Peyer's patch (tissue), 4 donors: ENCODE measurements around the gene LINC00305. TPM values are rescaled to one million over a fixed set of nuclear protein-coding genes. Genes with fewer than 3 reads are reported as not detected.

Source experiments
- DNase-seq, 3 donors: peaks; one replicate each; pipeline ENCODE4 v3.0.0-alpha.2; 2017 to 2019
- H3K27ac ChIP-seq, 4 donors: fragments of 200-600 bp; sonication (generic); one replicate each; pipeline ENCODE4 v1.5.1; 2016 to 2019
- H3K27me3 ChIP-seq, 2 donors: fragments of 200-600 bp; sonication (generic); one replicate each; pipeline ENCODE4 v1.5.1; 2019
- H3K36me3 ChIP-seq, 3 donors: fragments of 200-600 bp; sonication (generic); one replicate each; pipeline ENCODE4 v1.5.1; 2016 to 2019
- H3K4me1 ChIP-seq, 4 donors: fragments of 200-600 bp; sonication (generic); one replicate each; pipeline ENCODE4 v1.5.1; 2016 to 2019
- H3K4me3 ChIP-seq, 4 donors: fragments of 200-600 bp; sonication (generic); 1 replicate in 3 of 4; 2 replicates in 1 of 4; pipeline ENCODE4 v1.5.1; 2016 to 2019; ENCODE audit warnings: mild to moderate bottlenecking in 1 of 4
- H3K9me3 ChIP-seq, 4 donors: fragments of 200-600 bp; sonication (generic); one replicate each; pipeline ENCODE4 v1.5.1; 2016 to 2019; ENCODE audit warnings: mild to moderate bottlenecking in 1 of 4
- POLR2A ChIP-seq, 2 donors: fragments of 450-650 bp; IDR thresholded peaks; one replicate each; pipeline ENCODE4 v1.5.1; 2017; ENCODE audit warnings: antibody characterized with exemption in 2 of 2, mild to moderate bottlenecking in 2 of 2, moderate library complexity in 2 of 2
- total RNA-seq, 4 donors: library from RNA; depleted of rRNA; stranded (reverse); fragments of >200 nt; gene quantifications; one replicate each; pipeline ENCODE4 v1.1.0, GENCODE V29; 2016
- TF ChIP-seq, protein P1 (sequence below), 6 experiments: fragments of 450-650 bp in 4 of 6; fragments of 200-600 bp in 2 of 6; sonication (generic) in 1 of 6; IDR thresholded peaks; one replicate each; pipeline ENCODE4 v1.5.1; 2017 to 2019; ENCODE audit warnings: antibody characterized with exemption in 6 of 6, mild to moderate bottlenecking in 3 of 6, moderate library complexity in 1 of 6

The LINC00305 gene
- total RNA-seq, 4 donors from 2014 or later = not detected

GRCh38 chr18:64099244-64099643 is 49.6 kb downstream of the LINC00305 start:
- Histone ChIP-seq H3K9me3 (no peaks in the 10 kb centered on the region), H3K27ac (no peak overlapping the region), H3K36me3 (no peaks in the 10 kb centered on the region), H3K27me3 (no peaks in the 10 kb centered on the region), H3K4me1 (no peaks in the 10 kb centered on the region), H3K4me3 (no peak overlapping the region)
- DNase-seq = no peak
- TF ChIP-seq POLR2A (IDR thresholded peaks at IDR 0.05) = no peak
- TF ChIP-seq, protein P1, sequence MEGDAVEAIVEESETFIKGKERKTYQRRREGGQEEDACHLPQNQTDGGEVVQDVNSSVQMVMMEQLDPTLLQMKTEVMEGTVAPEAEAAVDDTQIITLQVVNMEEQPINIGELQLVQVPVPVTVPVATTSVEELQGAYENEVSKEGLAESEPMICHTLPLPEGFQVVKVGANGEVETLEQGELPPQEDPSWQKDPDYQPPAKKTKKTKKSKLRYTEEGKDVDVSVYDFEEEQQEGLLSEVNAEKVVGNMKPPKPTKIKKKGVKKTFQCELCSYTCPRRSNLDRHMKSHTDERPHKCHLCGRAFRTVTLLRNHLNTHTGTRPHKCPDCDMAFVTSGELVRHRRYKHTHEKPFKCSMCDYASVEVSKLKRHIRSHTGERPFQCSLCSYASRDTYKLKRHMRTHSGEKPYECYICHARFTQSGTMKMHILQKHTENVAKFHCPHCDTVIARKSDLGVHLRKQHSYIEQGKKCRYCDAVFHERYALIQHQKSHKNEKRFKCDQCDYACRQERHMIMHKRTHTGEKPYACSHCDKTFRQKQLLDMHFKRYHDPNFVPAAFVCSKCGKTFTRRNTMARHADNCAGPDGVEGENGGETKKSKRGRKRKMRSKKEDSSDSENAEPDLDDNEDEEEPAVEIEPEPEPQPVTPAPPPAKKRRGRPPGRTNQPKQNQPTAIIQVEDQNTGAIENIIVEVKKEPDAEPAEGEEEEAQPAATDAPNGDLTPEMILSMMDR (IDR thresholded peaks at IDR 0.05) = no peak

- TF ChIP-seq, protein P1 (IDR thresholded peaks at IDR 0.05) = peak in 1 of 6 experiments; percentile 12
- no peak for TF ChIP-seq POLR2A (IDR thresholded peaks at IDR 0.05)
- DNase-seq = no peak
- Histone ChIP-seq H3K9me3 (no peaks in the 10 kb centered on the region), H3K4me1 (no peaks in the 10 kb centered on the region), H3K36me3 (no peaks in the 10 kb centered on the region), H3K4me3 (no peak overlapping the region), H3K27me3 (no peaks in the 10 kb centered on the region), H3K27ac (no peak overlapping the region)
Measured at GRCh38 chr18:64097497-64097896, 51.4 kb downstream of the LINC00305 start.

DNA sequence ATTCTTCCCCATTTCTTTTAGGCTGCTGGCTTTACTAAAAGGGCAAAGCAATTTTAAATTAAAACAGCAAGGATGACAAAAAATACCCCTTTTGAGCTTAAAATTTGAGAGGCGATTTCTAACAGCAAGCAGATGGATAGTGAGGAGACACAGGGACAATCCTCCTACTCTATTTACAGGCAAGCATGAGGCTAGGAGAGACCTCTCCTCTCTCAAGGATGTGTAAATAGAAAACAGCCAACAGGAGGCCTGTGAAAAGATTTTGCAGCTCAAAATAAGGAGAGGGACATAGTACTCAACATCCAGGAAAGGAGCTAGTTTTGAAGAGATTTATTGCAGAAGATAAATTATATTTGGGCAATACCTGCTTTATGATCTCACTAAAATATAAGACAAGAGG is 53.8 kb downstream of the LINC00305 start:
- Histone ChIP-seq H3K27me3 (no peaks in the 10 kb centered on the region), H3K4me3 (no peak overlapping the region), H3K36me3 (no peaks in the 10 kb centered on the region), H3K4me1 (no peaks in the 10 kb centered on the region), H3K9me3 (no peaks in the 10 kb centered on the region), H3K27ac (no peak overlapping the region)
- no peak for DNase-seq
- TF ChIP-seq, protein P1 (IDR thresholded peaks at IDR 0.05) = no peak
- TF ChIP-seq POLR2A (IDR thresholded peaks at IDR 0.05) = no peak

DNA sequence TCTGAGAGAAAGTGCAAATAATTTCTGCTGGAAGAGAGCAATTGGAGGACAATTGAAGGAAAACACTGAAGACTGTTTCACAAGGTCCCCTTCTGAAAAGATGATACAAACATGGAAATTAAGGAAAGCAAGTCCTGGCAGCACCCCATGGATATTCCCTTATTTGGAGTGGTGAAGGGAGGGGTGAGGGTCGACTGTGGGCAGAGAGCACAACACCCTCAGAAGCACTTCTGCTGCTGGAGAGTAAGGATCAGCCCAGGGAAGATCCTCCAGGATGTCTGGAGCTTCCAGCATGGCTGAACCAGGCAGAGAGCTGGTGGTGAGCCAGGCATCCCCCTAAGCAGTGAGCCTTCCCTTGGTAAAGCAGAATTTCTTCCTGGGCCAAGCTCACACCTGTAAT is 54.7 kb downstream of the LINC00305 start:
- no peaks in the 10 kb centered on the region for H3K27me3 ChIP-seq
- no peaks in the 10 kb centered on the region for H3K4me1 ChIP-seq
- no peaks in the 10 kb centered on the region for H3K9me3 ChIP-seq
- no peaks in the 10 kb centered on the region for H3K36me3 ChIP-seq
- H3K4me3 ChIP-seq = no peak overlapping the region
- no peak for TF ChIP-seq POLR2A (IDR thresholded peaks at IDR 0.05)
- TF ChIP-seq, protein P1 (IDR thresholded peaks at IDR 0.05) = no peak
- no peak overlapping the region for H3K27ac ChIP-seq
- no peak for DNase-seq

GRCh38 chr18:64091526-64091925 is 57.4 kb downstream of the LINC00305 start:
- H3K27me3 ChIP-seq = no peaks in the 10 kb centered on the region
- H3K9me3 ChIP-seq = no peaks in the 10 kb centered on the region
- no peaks in the 10 kb centered on the region for H3K36me3 ChIP-seq
- no peak overlapping the region for H3K27ac ChIP-seq
- DNase-seq = no peak
- H3K4me1 ChIP-seq = no peaks in the 10 kb centered on the region
- no peak overlapping the region for H3K4me3 ChIP-seq
- TF ChIP-seq, protein P1 (IDR thresholded peaks at IDR 0.05) = no peak
- no peak for TF ChIP-seq POLR2A (IDR thresholded peaks at IDR 0.05)

GRCh38 chr18:64090876-64091275 is 58.0 kb downstream of the LINC00305 start:
- no peaks in the 10 kb centered on the region for H3K27me3 ChIP-seq
- no peaks in the 10 kb centered on the region for H3K36me3 ChIP-seq
- no peak for DNase-seq
- no peak overlapping the region for H3K4me3 ChIP-seq
- no peaks in the 10 kb centered on the region for H3K9me3 ChIP-seq
- no peak overlapping the region for H3K27ac ChIP-seq
- H3K4me1 ChIP-seq = no peaks in the 10 kb centered on the region
- TF ChIP-seq, protein P1 (IDR thresholded peaks at IDR 0.05) = no peak
- TF ChIP-seq POLR2A (IDR thresholded peaks at IDR 0.05) = no peak
